Neural progenitor cell (in vitro differentiated cells): ENCODE results near the gene ABLIM2. TPM values are rescaled to one million over a fixed set of nuclear protein-coding genes. Genes with fewer than 3 reads are reported as not detected.

Experiments
- DNase-seq: peaks from one replicate; pipeline ENCODE4 v3.0.0-alpha.2; 2016; ENCODE audit warnings: low spot score
- H2AFZ ChIP-seq: fragments of 200-600 bp; sonication (generic); replicated peaks from 2 replicates; pipeline ENCODE4 v1.6.1; 2016; ENCODE audit warnings: antibody characterized with exemption
- H3F3A ChIP-seq: fragments of 200-600 bp; sonication (generic); 2 replicates; pipeline ENCODE4 v1.6.1; 2016; ENCODE audit warnings: antibody characterized with exemption, low read depth
- H3K27ac ChIP-seq: fragments of 200-600 bp; sonication (generic); 2 replicates; pipeline ENCODE4 v1.5.1; 2016; ENCODE audit warnings: mild to moderate bottlenecking
- H3K27me3 ChIP-seq: fragments of 200-600 bp; sonication (generic); 2 replicates; pipeline ENCODE4 v1.6.1; 2016; ENCODE audit warnings: mild to moderate bottlenecking, moderate library complexity
- H3K36me3 ChIP-seq: fragments of 200-600 bp; sonication (generic); 2 replicates; pipeline ENCODE4 v1.5.1; 2016
- H3K4me1 ChIP-seq: fragments of 200-600 bp; sonication (generic); 2 replicates; pipeline ENCODE4 v1.6.1; 2016; ENCODE audit warnings: mixed run types
- H3K4me2 ChIP-seq: fragments of 200-600 bp; sonication (generic); 2 replicates; pipeline ENCODE4 v1.6.1; 2016
- H3K4me3 ChIP-seq: fragments of 200-600 bp; sonication (generic); 2 replicates; pipeline ENCODE4 v1.5.1; 2016
- H3K79me2 ChIP-seq: fragments of 200-600 bp; sonication (generic); 2 replicates; pipeline ENCODE4 v1.6.1; 2016; ENCODE audit warnings: low read depth
- H3K9ac ChIP-seq: fragments of 200-600 bp; sonication (generic); 2 replicates; pipeline ENCODE4 v1.6.1; 2016
- H3K9me3 ChIP-seq: fragments of 200-600 bp; sonication (generic); 2 replicates; pipeline ENCODE4 v1.5.1; 2016; ENCODE audit warnings: low read depth
- H4K20me1 ChIP-seq: fragments of 200-600 bp; sonication (generic); 2 replicates; pipeline ENCODE4 v1.6.1; 2016; ENCODE audit warnings: low read depth
- H3K27ac Mint-ChIP-seq: 3 replicates; pipeline ENCODE4 v1.8.0; 2021; ENCODE audit warnings: mixed read lengths
- H3K27me3 Mint-ChIP-seq: 2 replicates; pipeline ENCODE4 v1.8.0; 2022; ENCODE audit warnings: low read depth, mild to moderate bottlenecking, inconsistent platforms, moderate library complexity, mixed read lengths; ENCODE audit not compliant: insufficient read depth
- H3K36me3 Mint-ChIP-seq: 3 replicates; pipeline ENCODE4 v1.8.0; 2021; ENCODE audit warnings: mixed read lengths
- H3K4me1 Mint-ChIP-seq: 3 replicates; pipeline ENCODE4 v1.8.0; 2021; ENCODE audit warnings: mixed read lengths
- H3K4me3 Mint-ChIP-seq: 3 replicates; pipeline ENCODE4 v1.8.0; 2021; ENCODE audit warnings: mild to moderate bottlenecking, moderate library complexity, mixed read lengths
- H3K9me3 Mint-ChIP-seq: 3 replicates; pipeline ENCODE4 v1.8.0; 2020; ENCODE audit warnings: mixed read lengths
- CTCF ChIP-seq: fragments of 200-600 bp; sonication (generic); IDR thresholded peaks from 2 replicates; pipeline ENCODE4 v1.5.1; 2017; ENCODE audit warnings: antibody characterized with exemption, mild to moderate bottlenecking
- EZH2 ChIP-seq: fragments of 200-600 bp; sonication (generic); IDR thresholded peaks from 2 replicates; pipeline ENCODE4 v1.6.1; 2017; ENCODE audit warnings: antibody characterized with exemption, mild to moderate bottlenecking, moderate library complexity
- EZH2phosphoT487 ChIP-seq: fragments of 200-600 bp; sonication (generic); IDR thresholded peaks from 2 replicates; pipeline ENCODE4 v1.6.1; 2017; ENCODE audit warnings: antibody characterized with exemption
- total RNA-seq: library from RNA; depleted of rRNA; stranded (reverse); fragments of >200 nt; gene quantifications from 2 replicates; pipeline ENCODE4 v1.2.3, GENCODE V29; 2015; ENCODE audit warnings: low replicate concordance

Gene ABLIM2
- total RNA-seq, 1 donor from 2014 or later: 0.24 TPM

- peak overlapping the region; percentile 43 for H2AFZ ChIP-seq
- DNase-seq: no peak
- H3K4me2 ChIP-seq: no peak overlapping the region
These were observed 217.3 kb downstream of the ABLIM2 start for GRCh38 chr4:7941111-7941964.

GRCh38 chr4:7939377-7940108 is 219.1 kb downstream of the ABLIM2 start, which contains the start of gene AFAP1:
Gene AFAP1, minus strand, starts transcription at chr4:7939861. Its CDS starts 67,783 bp downstream, at chr4:7872078.
- Mint-ChIP-seq H3K27ac (no peak within 1 kb of the TSS), H3K4me1 (peaks cover 32% of the 10 kb centered on the region), H3K27me3 (peaks cover 16% of the 10 kb centered on the region), H3K36me3 (no peaks in the 10 kb centered on the region), H3K4me3 (peak within 1 kb of the TSS; percentile 85), H3K9me3 (no peaks in the 10 kb centered on the region)
- Histone ChIP-seq H3K4me3 (peak within 1 kb of the TSS; percentile 91), H3K9ac (no peak within 1 kb of the TSS), H3K36me3 (no peaks in the 10 kb centered on the region), H3K79me2 (peaks cover 8% of the 10 kb centered on the region), H4K20me1 (peaks cover 25% of the 10 kb centered on the region), H3K9me3 (no peaks in the 10 kb centered on the region), H3F3A (peaks cover 23% of the 10 kb centered on the region), H3K27ac (no peak within 1 kb of the TSS), H3K4me2 (peak within 1 kb of the TSS; percentile 93), H2AFZ (peak within 1 kb of the TSS; percentile 67), H3K4me1 (peaks cover 7% of the 10 kb centered on the region), H3K27me3 (peaks cover 18% of the 10 kb centered on the region)
- no peak for TF ChIP-seq EZH2phosphoT487
- TF ChIP-seq EZH2: no peak
- TF ChIP-seq CTCF: no peak
- peak; percentile 94 for DNase-seq

More at GRCh38 chr4:7941111-7941964, 217.3 kb downstream of the ABLIM2 start:
- peaks cover 23% of the 10 kb centered on the region for H3F3A ChIP-seq
- peaks cover 8% of the 10 kb centered on the region for H3K79me2 ChIP-seq
- H3K36me3 ChIP-seq: no peaks in the 10 kb centered on the region
- H3K4me3 Mint-ChIP-seq: peak overlapping the region; percentile 85
- H3K9me3 Mint-ChIP-seq: no peaks in the 10 kb centered on the region
- H3K27me3 Mint-ChIP-seq: peaks cover 16% of the 10 kb centered on the region
- H3K36me3 Mint-ChIP-seq: no peaks in the 10 kb centered on the region
- H3K9ac ChIP-seq: no peak overlapping the region
- peaks cover 16% of the 10 kb centered on the region for H4K20me1 ChIP-seq
- peaks cover 18% of the 10 kb centered on the region for H3K27me3 ChIP-seq
- peak overlapping the region; percentile 95 for H3K27ac Mint-ChIP-seq
- H3K4me1 Mint-ChIP-seq: peaks cover 29% of the 10 kb centered on the region
- H3K9me3 ChIP-seq: no peaks in the 10 kb centered on the region
- no peak overlapping the region for H3K27ac ChIP-seq
- H3K4me3 ChIP-seq: no peak overlapping the region
- no peak for TF ChIP-seq EZH2phosphoT487
- TF ChIP-seq CTCF: no peak
- no peak for TF ChIP-seq EZH2
- H3K4me1 ChIP-seq: peaks cover 7% of the 10 kb centered on the region

GRCh38 chr4:7938609-7939376 is 219.8 kb downstream of the ABLIM2 start:
- H3K36me3 Mint-ChIP-seq: no peaks in the 10 kb centered on the region
- peak overlapping the region; percentile 87 for H3K4me3 Mint-ChIP-seq
- H3K27ac Mint-ChIP-seq: peak overlapping the region; percentile 4
- peaks cover 36% of the 10 kb centered on the region for H3K4me1 Mint-ChIP-seq
- peak overlapping the region; percentile 93 for H3K4me2 ChIP-seq
- TF ChIP-seq EZH2 (peak; percentile 59), CTCF (no peak), EZH2phosphoT487 (no peak)
- H3K79me2 ChIP-seq: peaks cover 8% of the 10 kb centered on the region
- H3F3A ChIP-seq: peaks cover 23% of the 10 kb centered on the region
- peaks cover 18% of the 10 kb centered on the region for H3K27me3 ChIP-seq
- H3K9me3 Mint-ChIP-seq: no peaks in the 10 kb centered on the region
- peaks cover 7% of the 10 kb centered on the region for H3K4me1 ChIP-seq
- H3K27me3 Mint-ChIP-seq: peaks cover 16% of the 10 kb centered on the region
- peak; percentile 59 for DNase-seq
- H3K36me3 ChIP-seq: no peaks in the 10 kb centered on the region
- peak overlapping the region; percentile 91 for H3K4me3 ChIP-seq
- no peaks in the 10 kb centered on the region for H3K9me3 ChIP-seq
- peak overlapping the region; percentile 55 for H2AFZ ChIP-seq
- no peak overlapping the region for H3K9ac ChIP-seq
- peaks cover 25% of the 10 kb centered on the region for H4K20me1 ChIP-seq
- no peak overlapping the region for H3K27ac ChIP-seq
